IPS-18a (cell line): ENCODE results near the gene PLCH2.
"Not testable (repeated sequence)": the region's sequence is repeated elsewhere in the genome, so short reads cannot be mapped to it uniquely, and the experiment has no call there.

Experiments
- H3K27ac ChIP-seq: one replicate; pipeline ENCODE4 v1.5.1; 2013; ENCODE audit warnings: low read length
- H3K27me3 ChIP-seq: one replicate; pipeline ENCODE4 v1.6.1; 2013; ENCODE audit warnings: mild to moderate bottlenecking, low read length; ENCODE audit not compliant: control insufficient read depth, insufficient read depth
- H3K36me3 ChIP-seq: one replicate; pipeline ENCODE4 v1.6.1; 2013; ENCODE audit warnings: low read depth, low read length; ENCODE audit not compliant: control insufficient read depth
- H3K4me1 ChIP-seq: one replicate; pipeline ENCODE4 v1.6.1; 2013; ENCODE audit warnings: low read depth, low read length; ENCODE audit not compliant: control insufficient read depth
- H3K4me3 ChIP-seq: one replicate; pipeline ENCODE4 v1.5.1; 2013; ENCODE audit warnings: low read length
- H3K9ac ChIP-seq: one replicate; pipeline ENCODE4 v1.6.1; 2013; ENCODE audit warnings: mild to moderate bottlenecking, low read length, moderate library complexity
- H3K9me3 ChIP-seq: one replicate; pipeline ENCODE4 v1.6.1; 2013; ENCODE audit warnings: low read depth, low read length; ENCODE audit not compliant: control insufficient read depth

Gene PLCH2

GRCh38 chr1:2433936-2434655 lies 42.0 kb upstream of the PLCH2 start:
- no peak overlapping the region for H3K4me3 ChIP-seq
- H3K27me3 ChIP-seq: no peaks in the 10 kb centered on the region
- H3K9ac ChIP-seq: no peak overlapping the region
- no peaks in the 10 kb centered on the region for H3K36me3 ChIP-seq
- H3K4me1 ChIP-seq: peaks cover 5% of the 10 kb centered on the region
- H3K27ac ChIP-seq: no peak overlapping the region
- no peaks in the 10 kb centered on the region for H3K9me3 ChIP-seq

DNA sequence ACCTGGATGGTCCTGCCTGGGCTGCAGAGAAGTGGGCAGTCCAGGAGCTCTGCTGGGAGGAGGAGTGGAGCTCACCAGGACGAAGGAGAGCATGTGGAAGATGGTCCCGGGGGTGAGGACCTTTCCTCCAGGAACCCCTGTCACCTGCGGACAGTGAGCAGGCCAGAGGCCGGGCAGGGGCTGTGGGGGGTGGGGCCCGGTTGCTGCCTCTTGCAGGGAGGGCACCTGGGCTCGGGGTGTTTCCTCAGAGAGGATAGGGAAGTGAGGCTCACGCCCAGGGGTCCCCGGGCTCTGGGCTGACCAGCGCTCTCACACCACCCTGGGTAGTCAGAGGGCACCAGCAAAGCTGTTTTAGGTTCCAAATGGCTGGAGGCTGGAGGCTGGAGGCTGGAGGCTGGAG lies 41.0 kb upstream of the PLCH2 start:
- no peak overlapping the region for H3K4me3 ChIP-seq
- no peak overlapping the region for H3K27ac ChIP-seq
- peaks cover 5% of the 10 kb centered on the region for H3K4me1 ChIP-seq
- no peaks in the 10 kb centered on the region for H3K9me3 ChIP-seq
- no peak overlapping the region for H3K9ac ChIP-seq
- H3K36me3 ChIP-seq: no peaks in the 10 kb centered on the region
- H3K27me3 ChIP-seq: no peaks in the 10 kb centered on the region

GRCh38 chr1:2435746-2436355 lies 40.2 kb upstream of the PLCH2 start:
- H3K9me3 ChIP-seq: no peaks in the 10 kb centered on the region
- H3K27ac ChIP-seq: no peak overlapping the region
- H3K36me3 ChIP-seq: no peaks in the 10 kb centered on the region
- H3K4me1 ChIP-seq: peaks cover 5% of the 10 kb centered on the region
- no peak overlapping the region for H3K9ac ChIP-seq
- H3K4me3 ChIP-seq: no peak overlapping the region
- no peaks in the 10 kb centered on the region for H3K27me3 ChIP-seq

GRCh38 chr1:2436876-2437275 lies 39.2 kb upstream of the PLCH2 start:
- Histone ChIP-seq H3K36me3 (no peaks in the 10 kb centered on the region), H3K4me1 (peaks cover 5% of the 10 kb centered on the region), H3K4me3 (no peak overlapping the region), H3K9ac (no peak overlapping the region), H3K27ac (no peak overlapping the region), H3K9me3 (no peaks in the 10 kb centered on the region), H3K27me3 (peaks cover 5% of the 10 kb centered on the region)

DNA sequence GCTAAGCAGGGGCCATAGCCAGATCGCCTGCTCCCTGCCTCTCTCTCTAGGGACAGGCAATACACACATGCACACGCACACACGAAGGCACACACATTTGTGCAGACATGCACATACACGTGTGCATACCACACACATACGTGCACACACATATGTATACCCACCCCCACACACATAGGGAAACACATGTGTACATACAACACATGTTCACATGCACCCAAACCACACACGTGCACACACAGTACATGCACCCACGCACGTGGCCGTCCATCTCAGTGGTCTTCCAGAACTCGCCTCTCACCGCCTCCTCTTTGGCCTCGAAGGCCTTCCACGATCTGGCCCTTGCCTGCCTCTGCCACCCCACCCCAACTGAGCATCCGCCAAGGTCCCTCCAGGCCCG lies 38.5 kb upstream of the PLCH2 start:
- Histone ChIP-seq H3K27me3 (peaks cover 13% of the 10 kb centered on the region), H3K9me3 (no peaks in the 10 kb centered on the region), H3K27ac (no peak overlapping the region), H3K36me3 (no peaks in the 10 kb centered on the region), H3K9ac (no peak overlapping the region), H3K4me3 (no peak overlapping the region), H3K4me1 (no peaks in the 10 kb centered on the region)

DNA sequence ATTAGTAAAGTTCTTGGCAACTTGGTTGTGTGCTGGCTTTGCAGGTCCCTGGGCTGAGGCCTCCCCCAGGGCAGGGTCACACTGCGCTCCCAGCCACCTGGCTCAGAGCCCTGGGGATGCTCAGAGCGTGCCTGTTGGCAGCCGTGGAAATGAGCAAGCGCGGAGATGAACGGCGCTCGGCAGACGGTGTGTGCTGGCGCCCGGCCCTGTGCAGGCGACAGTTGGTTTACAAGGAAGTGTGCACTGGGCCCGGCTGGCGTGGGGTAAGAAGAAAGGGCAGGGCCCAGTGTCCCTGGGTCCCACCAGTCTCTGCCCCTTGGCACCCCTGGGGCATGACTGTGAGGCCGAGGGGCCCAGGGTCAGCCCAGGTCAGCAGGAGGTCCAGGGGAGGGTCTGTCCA lies 38.1 kb upstream of the PLCH2 start:
- Histone ChIP-seq H3K4me3 (no peak overlapping the region), H3K36me3 (no peaks in the 10 kb centered on the region), H3K9ac (no peak overlapping the region), H3K4me1 (no peaks in the 10 kb centered on the region), H3K27ac (no peak overlapping the region), H3K9me3 (no peaks in the 10 kb centered on the region), H3K27me3 (peaks cover 17% of the 10 kb centered on the region)

GRCh38 chr1:2438641-2439040 lies 37.4 kb upstream of the PLCH2 start:
- H3K9me3 ChIP-seq: no peaks in the 10 kb centered on the region
- H3K9ac ChIP-seq: no peak overlapping the region
- H3K27me3 ChIP-seq: peaks cover 21% of the 10 kb centered on the region
- no peak overlapping the region for H3K4me3 ChIP-seq
- H3K36me3 ChIP-seq: no peaks in the 10 kb centered on the region
- no peaks in the 10 kb centered on the region for H3K4me1 ChIP-seq
- H3K27ac ChIP-seq: no peak overlapping the region

DNA sequence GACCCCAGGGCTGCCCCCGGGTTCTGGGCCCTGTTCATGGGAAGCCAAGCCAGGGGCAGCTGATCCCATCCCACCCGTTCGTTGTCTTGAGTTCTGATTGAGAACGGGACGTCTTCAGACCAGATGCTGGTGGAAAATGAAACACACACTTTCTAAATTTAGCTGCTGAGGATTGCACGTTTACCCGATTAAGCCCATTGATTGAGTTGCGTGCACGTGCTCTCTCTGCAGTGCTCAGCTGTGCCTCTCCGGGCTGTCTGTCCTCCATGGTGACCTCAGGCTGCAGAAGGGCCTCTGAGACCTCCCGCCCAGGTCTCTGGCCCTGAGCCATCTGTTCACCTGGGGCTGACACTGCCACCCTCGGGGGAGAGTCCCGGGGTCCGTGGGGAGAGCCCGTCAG lies 36.7 kb upstream of the PLCH2 start:
- H3K9ac ChIP-seq: no peak overlapping the region
- H3K27me3 ChIP-seq: peaks cover 28% of the 10 kb centered on the region
- no peaks in the 10 kb centered on the region for H3K36me3 ChIP-seq
- H3K27ac ChIP-seq: no peak overlapping the region
- H3K4me1 ChIP-seq: no peaks in the 10 kb centered on the region
- no peak overlapping the region for H3K4me3 ChIP-seq
- no peaks in the 10 kb centered on the region for H3K9me3 ChIP-seq

DNA sequence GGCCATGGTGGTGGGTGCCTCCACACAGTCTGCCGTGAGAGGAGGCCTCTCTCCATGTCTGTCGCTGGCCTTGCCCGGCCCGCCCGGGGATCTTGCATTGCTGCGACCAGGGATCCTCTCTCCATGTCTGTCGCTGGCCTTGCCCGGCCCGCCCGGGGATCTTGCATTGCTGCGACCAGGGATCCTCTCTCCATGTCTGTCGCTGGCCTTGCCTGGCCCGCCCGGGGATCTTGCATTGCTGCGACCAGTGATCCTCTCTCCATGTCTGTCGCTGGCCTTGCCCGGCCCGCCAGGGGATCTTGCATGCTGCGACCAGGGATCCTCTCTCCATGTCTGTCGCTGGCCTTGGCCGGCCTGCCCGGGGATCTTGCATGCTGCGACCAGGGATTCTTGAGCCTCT lies 35.7 kb upstream of the PLCH2 start:
- not testable (repeated sequence) for H3K4me1 ChIP-seq, H3K9me3 ChIP-seq, H3K9ac ChIP-seq, H3K4me3 ChIP-seq, H3K36me3 ChIP-seq, H3K27ac ChIP-seq
- H3K27me3 ChIP-seq: peaks cover 37% of the 10 kb centered on the region

- H3K4me3 ChIP-seq: no peak overlapping the region
- no peaks in the 10 kb centered on the region for H3K9me3 ChIP-seq
- H3K27ac ChIP-seq: no peak overlapping the region
- H3K27me3 ChIP-seq: peaks cover 37% of the 10 kb centered on the region
- peaks cover 2% of the 10 kb centered on the region for H3K4me1 ChIP-seq
- H3K9ac ChIP-seq: no peak overlapping the region
- no peaks in the 10 kb centered on the region for H3K36me3 ChIP-seq
Observed at GRCh38 chr1:2441746-2442145, 34.3 kb upstream of the PLCH2 start.

GRCh38 chr1:2442661-2443060 lies 33.4 kb upstream of the PLCH2 start:
- Histone ChIP-seq H3K9ac (no peak overlapping the region), H3K9me3 (no peaks in the 10 kb centered on the region), H3K27me3 (peaks cover 37% of the 10 kb centered on the region), H3K4me3 (no peak overlapping the region), H3K36me3 (no peaks in the 10 kb centered on the region), H3K4me1 (peaks cover 12% of the 10 kb centered on the region), H3K27ac (no peak overlapping the region)
